ENCODE results near the gene PLEKHM3.
A peak's percentile ranks its signal among the peaks of the same experiment; 100 is the strongest.

PLEKHM3 gene

GRCh38 chr2:208010506-208010905, 14.8 kb downstream of the PLEKHM3 start:
- in situ Hi-C loops (cut with HindIII; ENCODE audit: low sequenced_read_pairs), result no loop called here
- no peak for DNase-seq (ENCODE audit: low read depth, low spot score)
- H3K4me3 ChIP-seq (ENCODE audit: low read depth, low read length), result no peak overlapping the region
- no peak for TF ChIP-seq CTCF (IDR thresholded peaks at IDR 0.05; ENCODE audit: low read depth, low read length)

GRCh38 chr2:208006833-208007232, 18.5 kb downstream of the PLEKHM3 start:
- in situ Hi-C loops (cut with HindIII; ENCODE audit: low sequenced_read_pairs), result no loop called here
- no peak for TF ChIP-seq CTCF (IDR thresholded peaks at IDR 0.05; ENCODE audit: low read depth, low read length)
- peak; percentile 36 for DNase-seq (ENCODE audit: low read depth, low spot score)
- H3K4me3 ChIP-seq (ENCODE audit: low read depth, low read length), result no peak overlapping the region

- DNase-seq (ENCODE audit: low read depth, low spot score), result no peak
- no peak overlapping the region for H3K4me3 ChIP-seq (ENCODE audit: low read depth, low read length)
- in situ Hi-C loops (cut with HindIII; ENCODE audit: low sequenced_read_pairs), result no loop called here
- TF ChIP-seq CTCF (IDR thresholded peaks at IDR 0.05; ENCODE audit: low read depth, low read length), result no peak
These were observed 19.0 kb downstream of the PLEKHM3 start for GRCh38 chr2:208006337-208006736.

- no peak overlapping the region for H3K4me3 ChIP-seq (ENCODE audit: low read depth, low read length)
- no peak for DNase-seq (ENCODE audit: low read depth, low spot score)
- TF ChIP-seq CTCF (IDR thresholded peaks at IDR 0.05; ENCODE audit: low read depth, low read length), result no peak
- in situ Hi-C loops (cut with HindIII; ENCODE audit: low sequenced_read_pairs), result no loop called here
These were observed 23.4 kb downstream of the PLEKHM3 start for GRCh38 chr2:208001924-208002323.

GRCh38 chr2:208000701-208001395, 24.5 kb downstream of the PLEKHM3 start:
- TF ChIP-seq CTCF (IDR thresholded peaks at IDR 0.05; ENCODE audit: low read depth, low read length), result no peak
- no peak for DNase-seq (ENCODE audit: low read depth, low spot score)
- H3K4me3 ChIP-seq (ENCODE audit: low read depth, low read length), result no peak overlapping the region
- in situ Hi-C loops (cut with HindIII; ENCODE audit: low sequenced_read_pairs), result no loop called here

GRCh38 chr2:207996848-207997247, 28.5 kb downstream of the PLEKHM3 start:
- no peak for TF ChIP-seq CTCF (IDR thresholded peaks at IDR 0.05; ENCODE audit: low read depth, low read length)
- in situ Hi-C loops (cut with HindIII; ENCODE audit: low sequenced_read_pairs), result no loop called here
- H3K4me3 ChIP-seq (ENCODE audit: low read depth, low read length), result no peak overlapping the region
- no peak for DNase-seq (ENCODE audit: low read depth, low spot score)

Data from astrocyte of the spinal cord (primary cell).